GM12864 (cell line): ENCODE measurements around the gene STPG3.

Experiments
- DNase-seq: peaks from one replicate; pipeline ENCODE4 v3.0.0-alpha.2; 2011; ENCODE audit warnings: low read depth
- H3K4me3 ChIP-seq: 2 replicates; pipeline ENCODE4 v1.5.1; 2011; ENCODE audit warnings: mild to moderate bottlenecking, low read depth, low read length, control low read depth
- TF ChIP-seq, protein P1 (sequence below): IDR thresholded peaks from 2 replicates; pipeline ENCODE4 v1.5.1; 2011; ENCODE audit warnings: low read depth, mild to moderate bottlenecking, moderate library complexity, low read length, control low read depth, inconsistent platforms; ENCODE audit errors: missing control alignments

STPG3 gene

GRCh38 chr9:137218212-137218753, 32.8 kb upstream of the STPG3 start:
- no peak for DNase-seq
- H3K4me3 ChIP-seq = no peak overlapping the region

GRCh38 chr9:137218754-137219271, 32.3 kb upstream of the STPG3 start:
- DNase-seq = no peak
- TF ChIP-seq, protein P1, sequence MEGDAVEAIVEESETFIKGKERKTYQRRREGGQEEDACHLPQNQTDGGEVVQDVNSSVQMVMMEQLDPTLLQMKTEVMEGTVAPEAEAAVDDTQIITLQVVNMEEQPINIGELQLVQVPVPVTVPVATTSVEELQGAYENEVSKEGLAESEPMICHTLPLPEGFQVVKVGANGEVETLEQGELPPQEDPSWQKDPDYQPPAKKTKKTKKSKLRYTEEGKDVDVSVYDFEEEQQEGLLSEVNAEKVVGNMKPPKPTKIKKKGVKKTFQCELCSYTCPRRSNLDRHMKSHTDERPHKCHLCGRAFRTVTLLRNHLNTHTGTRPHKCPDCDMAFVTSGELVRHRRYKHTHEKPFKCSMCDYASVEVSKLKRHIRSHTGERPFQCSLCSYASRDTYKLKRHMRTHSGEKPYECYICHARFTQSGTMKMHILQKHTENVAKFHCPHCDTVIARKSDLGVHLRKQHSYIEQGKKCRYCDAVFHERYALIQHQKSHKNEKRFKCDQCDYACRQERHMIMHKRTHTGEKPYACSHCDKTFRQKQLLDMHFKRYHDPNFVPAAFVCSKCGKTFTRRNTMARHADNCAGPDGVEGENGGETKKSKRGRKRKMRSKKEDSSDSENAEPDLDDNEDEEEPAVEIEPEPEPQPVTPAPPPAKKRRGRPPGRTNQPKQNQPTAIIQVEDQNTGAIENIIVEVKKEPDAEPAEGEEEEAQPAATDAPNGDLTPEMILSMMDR = no peak
- no peak overlapping the region for H3K4me3 ChIP-seq

More at GRCh38 chr9:137218212-137218753, 32.8 kb upstream of the STPG3 start:
- TF ChIP-seq, protein P1 = no peak

GRCh38 chr9:137219757-137220316, 31.2 kb upstream of the STPG3 start:
- no peak for DNase-seq
- no peak overlapping the region for H3K4me3 ChIP-seq
- TF ChIP-seq, protein P1 = no peak

DNA sequence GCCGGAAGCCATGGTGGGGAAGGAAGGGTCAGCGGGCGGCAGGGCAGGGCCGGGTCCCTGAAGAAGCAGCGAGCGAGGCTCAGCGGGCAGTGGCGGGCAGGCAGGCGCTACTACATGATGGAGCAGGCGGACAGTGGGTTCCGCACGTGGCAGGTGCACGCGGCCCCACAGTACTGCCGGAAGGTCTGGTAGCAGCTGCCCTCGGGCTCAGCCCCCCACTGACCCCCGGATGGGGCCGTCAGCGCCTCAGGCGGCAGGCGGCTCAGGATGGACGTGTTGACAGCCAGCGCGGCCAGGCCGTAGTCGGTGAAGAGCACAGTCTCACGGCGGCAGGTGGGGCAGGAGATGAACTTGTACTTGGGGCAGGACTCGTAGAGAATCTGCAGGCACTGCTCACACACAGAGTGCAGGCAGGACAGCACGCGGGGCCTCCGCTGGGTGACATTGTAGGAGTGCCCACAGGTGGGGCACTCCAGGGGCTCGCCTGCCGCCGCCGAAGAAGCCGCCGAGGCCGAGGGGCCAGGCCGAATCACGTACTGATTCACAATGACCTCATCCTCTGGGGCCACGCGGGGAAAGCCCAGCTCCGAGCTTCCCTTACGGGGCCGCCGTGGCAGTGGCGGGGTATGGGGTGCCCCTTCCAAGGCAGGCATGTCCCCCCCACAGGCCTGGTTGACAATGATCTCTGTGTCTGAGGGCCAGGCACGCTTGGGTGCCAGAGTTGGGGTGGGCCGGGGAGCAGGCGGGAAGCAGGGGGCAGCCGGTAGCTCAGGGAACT, 30.6 kb upstream of the STPG3 start:
- TF ChIP-seq, protein P1 = no peak
- no peak for DNase-seq
- H3K4me3 ChIP-seq = no peak overlapping the region

- no peak overlapping the region for H3K4me3 ChIP-seq
- no peak for DNase-seq
- TF ChIP-seq, protein P1 = no peak
Measured at GRCh38 chr9:137221095-137221505, 30.0 kb upstream of the STPG3 start.

DNA sequence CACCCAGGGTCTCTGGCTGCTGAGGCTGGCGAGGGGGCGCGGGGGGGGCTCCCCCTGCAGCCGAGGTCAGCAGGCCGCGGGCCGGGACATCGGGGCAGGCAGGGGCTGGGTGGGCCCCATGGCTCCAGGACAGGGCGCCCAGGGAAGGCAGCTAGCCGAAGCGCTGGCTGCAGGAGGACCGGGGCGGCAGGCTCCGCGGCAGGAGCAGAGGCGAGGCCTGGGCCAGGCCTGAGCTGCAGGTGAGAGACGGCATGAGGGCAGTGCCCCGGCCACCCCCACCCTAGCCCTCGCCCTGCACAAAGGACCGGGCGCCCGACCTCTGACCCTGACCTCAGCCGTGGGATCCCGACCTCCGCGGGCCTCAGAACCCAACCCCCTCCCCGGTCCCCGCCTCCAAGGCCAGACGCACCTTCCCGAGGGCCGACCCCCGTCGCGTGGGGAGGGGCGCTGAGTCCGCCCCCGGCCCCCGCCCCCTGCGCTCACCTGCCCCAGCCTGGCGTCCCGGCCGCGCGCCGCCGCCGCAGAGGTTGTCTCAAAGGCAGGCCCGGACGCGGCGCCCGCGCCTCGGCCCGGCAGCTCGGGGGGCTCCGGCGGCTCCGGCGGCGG, 29.5 kb upstream of the STPG3 start:
- no peak for DNase-seq
- peak overlapping the region; percentile 61 for H3K4me3 ChIP-seq

More for the DNA sequence above, 29.5 kb upstream of the STPG3 start:
- TF ChIP-seq, protein P1 = no peak
